AG20443 (cell line): ENCODE measurements around the gene SLC15A5.

Source experiments
- DNase-seq: peaks from one replicate; pipeline ENCODE4 v3.0.0; 2012; ENCODE audit warnings: low spot score, mixed read lengths

SLC15A5 gene, protein sequence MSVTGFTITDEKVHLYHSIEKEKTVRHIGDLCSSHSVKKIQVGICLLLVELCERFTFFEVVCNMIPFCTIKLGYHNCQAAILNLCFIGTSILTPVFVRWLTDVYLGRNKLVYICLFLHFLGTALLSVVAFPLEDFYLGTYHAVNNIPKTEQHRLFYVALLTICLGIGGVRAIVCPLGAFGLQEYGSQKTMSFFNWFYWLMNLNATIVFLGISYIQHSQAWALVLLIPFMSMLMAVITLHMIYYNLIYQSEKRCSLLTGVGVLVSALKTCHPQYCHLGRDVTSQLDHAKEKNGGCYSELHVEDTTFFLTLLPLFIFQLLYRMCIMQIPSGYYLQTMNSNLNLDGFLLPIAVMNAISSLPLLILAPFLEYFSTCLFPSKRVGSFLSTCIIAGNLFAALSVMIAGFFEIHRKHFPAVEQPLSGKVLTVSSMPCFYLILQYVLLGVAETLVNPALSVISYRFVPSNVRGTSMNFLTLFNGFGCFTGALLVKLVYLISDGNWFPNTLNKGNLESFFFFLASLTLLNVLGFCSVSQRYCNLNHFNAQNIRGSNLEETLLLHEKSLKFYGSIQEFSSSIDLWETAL

DNA sequence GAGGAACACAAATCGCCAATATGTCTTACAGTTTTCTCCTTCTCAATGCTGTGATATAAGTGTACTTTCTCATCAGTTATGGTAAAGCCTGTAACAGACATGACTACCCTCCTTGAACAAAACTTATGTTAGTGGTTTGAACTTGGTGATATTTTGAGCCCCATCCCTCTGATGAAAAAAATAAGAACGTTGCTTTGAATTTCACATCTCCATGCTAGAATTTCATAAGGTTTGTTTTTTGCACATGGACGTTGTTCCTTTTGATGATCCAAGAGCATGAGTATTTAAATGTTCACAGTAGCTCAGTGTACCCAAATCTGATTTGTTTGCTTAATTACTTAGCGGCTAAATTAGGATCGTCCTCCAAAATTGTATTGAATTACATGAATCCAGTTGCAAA is at the start of gene SLC15A5:
SLC15A5 (minus strand) TSS at position 101 of the 400 bp plus-strand sequence; CDS start at position 101, 0 bp downstream.
- DNase-seq, result no peak

DNA sequence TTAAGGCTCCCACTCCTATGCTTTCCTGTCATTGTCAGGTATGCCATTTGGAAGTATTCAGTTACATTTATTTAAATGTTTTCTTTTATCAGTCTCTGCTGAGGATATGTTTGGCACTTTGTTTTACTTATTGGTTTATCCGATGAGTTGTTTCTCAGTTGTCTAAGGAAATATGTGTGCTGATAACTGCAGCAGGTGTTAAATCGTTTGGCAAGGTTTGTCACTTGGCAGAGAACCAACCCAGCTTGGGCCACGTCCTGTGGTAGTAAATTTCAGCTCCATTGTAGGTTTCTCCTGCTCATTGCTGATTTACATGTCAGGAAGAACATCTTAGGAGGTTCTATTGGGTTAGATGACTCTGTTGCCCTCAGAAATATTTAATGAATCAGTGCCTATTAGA is 47.9 kb upstream of the SLC15A5 start:
- DNase-seq, result no peak

- no peak for DNase-seq
These were observed 47.3 kb upstream of the SLC15A5 start for GRCh38 chr12:16324772-16325171.

DNA sequence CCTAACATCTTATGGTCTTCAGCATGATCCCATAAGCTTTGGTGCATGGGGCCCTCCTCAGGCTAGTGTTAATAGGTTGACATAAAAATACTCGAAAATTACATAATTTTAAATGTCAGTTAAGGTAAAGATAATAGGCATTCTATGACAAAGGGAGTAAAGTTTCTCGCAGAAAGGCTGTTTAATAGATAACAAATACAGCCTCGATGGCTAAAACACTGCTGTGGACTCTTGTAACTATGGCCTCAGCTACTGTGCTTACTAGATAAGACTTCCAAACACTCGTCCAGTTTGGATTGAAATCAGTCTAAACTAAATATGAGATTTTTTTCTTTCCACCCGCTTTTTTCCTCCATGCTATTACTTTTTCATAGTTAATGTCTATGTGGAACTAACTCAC is 46.8 kb upstream of the SLC15A5 start:
- no peak for DNase-seq

DNA sequence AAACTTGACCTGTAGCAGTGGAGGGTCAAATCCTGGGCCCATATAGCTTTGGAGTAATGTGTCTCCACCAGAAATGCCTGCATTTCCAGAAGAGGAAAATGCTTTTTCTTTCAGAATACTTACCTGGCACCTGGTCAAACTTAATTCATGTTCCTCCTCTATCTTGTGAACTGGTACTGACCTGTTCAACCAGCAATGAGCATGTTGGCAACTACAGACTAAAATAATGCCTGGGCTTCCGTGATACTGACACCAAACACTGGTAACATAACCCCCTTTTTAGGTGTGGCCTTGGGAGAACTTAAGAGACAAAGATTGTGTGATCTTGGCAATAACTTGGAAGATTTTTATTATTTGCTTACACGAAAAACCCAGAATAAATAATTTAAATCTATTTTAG is 46.2 kb upstream of the SLC15A5 start:
- no peak for DNase-seq

DNA sequence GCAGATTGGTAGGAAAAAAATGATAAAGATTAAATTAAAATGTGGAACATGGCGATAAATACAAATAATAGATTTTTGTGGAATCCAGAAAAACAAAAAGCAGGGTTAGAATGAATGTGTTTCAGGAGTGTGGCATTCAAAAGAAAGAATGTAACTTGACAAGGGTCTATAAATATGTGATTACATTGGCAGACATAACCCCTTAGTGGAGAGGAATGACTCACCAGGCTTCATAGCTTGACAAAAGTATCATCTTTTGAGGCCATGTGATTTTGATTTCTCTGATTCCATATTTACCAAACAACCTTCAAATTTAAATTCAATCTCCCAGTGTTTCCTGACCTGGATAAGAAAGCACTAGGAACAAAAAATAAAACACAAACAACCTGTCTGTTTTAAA is 45.5 kb upstream of the SLC15A5 start:
- peak; percentile 35 for DNase-seq

DNA sequence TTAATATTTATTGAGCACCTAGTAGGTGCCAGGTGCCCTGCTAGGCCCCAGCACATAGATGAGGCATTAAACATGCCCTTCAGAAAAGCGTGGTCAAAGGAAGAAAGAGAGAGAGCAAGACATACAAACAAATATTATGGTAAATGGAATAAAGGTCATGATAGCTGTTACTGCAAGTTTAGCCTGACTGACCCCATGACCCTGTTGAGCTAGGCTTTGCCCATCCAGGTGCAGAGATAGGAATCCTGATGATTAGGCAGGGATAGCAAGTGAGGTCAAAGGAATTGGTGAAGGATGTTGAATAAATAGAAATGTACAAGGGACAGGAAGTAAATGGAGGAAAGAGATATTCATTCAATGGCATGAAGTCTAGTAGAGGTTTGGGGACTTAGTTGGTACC is 33.4 kb upstream of the SLC15A5 start:
- no peak for DNase-seq

GRCh38 chr12:16307856-16308475 is 30.5 kb upstream of the SLC15A5 start:
- DNase-seq, result no peak

- DNase-seq, result no peak
These were observed 26.5 kb upstream of the SLC15A5 start for GRCh38 chr12:16303939-16304338.

DNA sequence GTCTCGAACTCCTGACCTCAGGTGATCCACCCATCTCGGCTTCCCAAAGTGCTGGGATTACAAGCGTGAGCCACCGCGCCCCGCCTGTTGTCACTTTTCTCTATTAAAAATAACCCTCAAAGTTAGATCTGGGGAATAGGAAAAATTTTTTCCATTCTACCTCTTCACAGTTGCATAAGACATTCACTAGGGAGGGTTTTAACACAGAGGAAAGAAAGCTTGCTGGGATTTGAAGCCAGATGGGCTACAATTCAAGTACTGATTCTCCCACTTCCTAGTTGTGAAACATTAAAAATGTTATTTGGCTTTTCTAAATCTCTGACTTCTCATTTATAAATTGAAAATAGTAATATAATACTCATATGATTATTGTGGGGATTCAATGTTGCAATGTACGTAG is 23.3 kb upstream of the SLC15A5 start:
- DNase-seq, result peak; percentile 23

- peak; percentile 50 for DNase-seq
These were observed 22.6 kb upstream of the SLC15A5 start for GRCh38 chr12:16300122-16300521.

DNA sequence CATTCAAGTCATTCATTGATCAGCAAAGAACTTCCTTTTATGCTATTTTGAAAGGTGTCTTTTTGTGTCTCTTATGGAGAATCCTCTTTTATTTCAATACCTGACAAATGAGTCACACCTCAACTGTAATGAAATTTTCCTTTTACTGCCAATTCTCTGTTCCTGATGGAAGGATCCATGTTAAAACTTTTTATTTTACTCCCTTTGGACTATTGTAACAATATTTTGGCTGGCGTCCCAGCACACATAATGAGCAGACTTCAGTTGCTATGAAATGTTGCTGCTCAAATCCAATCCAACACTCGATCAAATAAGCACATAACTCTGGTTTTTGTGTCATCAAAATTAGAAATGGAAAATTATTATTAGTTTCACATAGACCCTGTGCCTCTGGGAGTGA is 21.9 kb upstream of the SLC15A5 start:
- no peak for DNase-seq

GRCh38 chr12:16297521-16297920 is 20.0 kb upstream of the SLC15A5 start:
- DNase-seq, result no peak

- no peak for DNase-seq
These were observed 17.0 kb upstream of the SLC15A5 start for GRCh38 chr12:16294376-16294956.

DNA sequence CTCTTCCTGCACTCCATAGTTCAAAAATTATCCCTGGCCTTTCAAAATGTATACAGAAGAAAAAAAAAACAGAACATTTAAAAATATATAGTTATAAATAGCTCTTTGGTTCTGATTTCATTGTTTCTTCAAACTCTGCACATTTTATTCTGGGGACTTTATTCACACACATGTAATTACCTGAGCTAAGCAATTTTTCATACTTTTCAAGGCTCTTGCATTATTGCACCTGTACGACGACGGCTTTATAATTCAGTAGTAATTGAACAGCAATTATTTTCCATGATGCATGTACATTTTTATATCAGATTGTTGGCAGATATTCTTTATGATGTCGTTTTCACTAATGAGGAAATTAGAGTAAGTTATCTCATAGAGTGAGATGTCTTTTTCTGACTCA is 13.5 kb upstream of the SLC15A5 start:
- no peak for DNase-seq

DNA sequence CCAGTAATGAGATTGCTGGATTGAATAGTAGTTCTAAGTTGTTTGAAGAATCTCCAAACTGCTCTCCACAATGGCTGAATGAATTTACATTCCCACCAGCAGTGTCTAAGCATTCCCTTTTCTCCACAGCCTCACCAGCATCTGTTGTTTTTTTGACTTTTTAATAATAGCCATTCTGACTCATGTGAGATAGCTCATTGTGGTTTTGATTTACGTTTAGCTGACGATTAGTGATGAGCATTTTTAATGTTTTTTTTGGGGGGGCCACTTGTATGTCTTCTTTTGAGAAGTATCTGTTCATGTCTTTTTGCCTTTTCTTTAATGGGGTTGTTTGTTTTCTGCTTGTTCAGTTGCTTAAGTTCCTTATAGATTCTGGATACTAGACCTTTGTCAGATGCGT is 8.1 kb upstream of the SLC15A5 start:
- DNase-seq, result no peak

- DNase-seq, result no peak
These were observed 5.5 kb upstream of the SLC15A5 start for GRCh38 chr12:16282978-16283377.

DNA sequence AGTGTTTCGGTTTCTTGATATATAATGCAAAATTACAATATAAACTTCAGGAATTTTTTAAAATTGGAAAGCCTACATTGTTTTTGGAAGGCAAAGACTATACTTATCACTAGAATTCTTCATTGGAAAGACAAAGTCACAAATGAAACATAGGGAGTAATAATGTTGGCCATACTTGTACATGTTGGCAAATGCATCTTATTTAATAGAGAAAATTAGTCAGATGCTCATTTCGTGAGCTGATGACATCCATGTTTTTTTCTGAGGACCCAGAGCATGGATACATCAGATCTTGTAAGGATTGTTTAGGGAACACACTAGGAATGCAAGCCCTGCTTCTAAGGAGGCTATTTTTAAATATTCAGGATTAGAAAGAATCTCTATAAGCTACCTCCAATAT is 4.6 kb upstream of the SLC15A5 start:
- no peak for DNase-seq

GRCh38 chr12:16281157-16281556 is 3.7 kb upstream of the SLC15A5 start:
- DNase-seq, result peak; percentile 34

DNA sequence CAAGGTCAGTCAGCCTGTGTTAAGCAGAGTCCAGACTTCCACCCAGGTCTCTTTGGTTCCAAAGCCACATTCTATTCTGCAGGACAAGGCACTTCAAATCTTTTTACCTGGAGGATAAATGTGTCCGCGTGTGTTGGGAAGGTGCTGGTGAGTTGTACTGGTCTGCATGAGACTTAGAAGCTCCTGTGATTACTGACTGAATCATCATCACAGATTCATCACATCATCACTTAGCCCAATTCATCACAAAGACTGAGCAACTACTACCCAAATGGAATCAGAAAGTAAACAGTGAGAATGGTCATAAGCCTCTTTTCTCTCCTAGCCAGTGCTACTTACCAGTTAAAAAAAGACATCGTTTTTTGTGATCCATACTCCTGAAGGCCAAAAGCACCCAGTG is 5.3 kb downstream of the SLC15A5 start:
- DNase-seq, result peak; percentile 11

DNA sequence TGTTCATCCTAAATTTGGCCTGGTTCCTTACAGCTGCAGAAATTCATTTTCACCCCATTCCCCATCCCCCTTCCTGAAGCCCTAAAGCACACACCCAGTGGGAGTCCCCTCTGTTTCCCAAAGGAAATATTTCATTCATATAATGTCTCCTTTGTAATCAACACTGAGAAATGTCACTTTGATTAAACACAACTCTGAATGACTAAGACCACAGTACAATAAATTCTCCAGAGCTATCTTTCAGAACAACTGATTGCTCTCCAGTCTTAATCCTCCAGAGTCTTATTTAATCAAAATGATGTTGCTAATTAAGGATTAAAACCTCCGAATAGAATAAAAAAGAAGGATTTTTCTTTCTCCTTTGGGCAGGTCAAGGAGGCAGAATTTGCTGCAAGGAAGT is 6.4 kb downstream of the SLC15A5 start:
- no peak for DNase-seq

- DNase-seq, result no peak
These were observed 7.5 kb downstream of the SLC15A5 start for GRCh38 chr12:16269946-16270345.

GRCh38 chr12:16266085-16266484 is 11.4 kb downstream of the SLC15A5 start:
- no peak for DNase-seq
